Measurements from ENCODE around the gene SFI1.
"Not testable (repeated sequence)": the region's sequence is repeated elsewhere in the genome, so short reads cannot be mapped to it uniquely, and the experiment has no call there.

The SFI1 gene

DNA sequence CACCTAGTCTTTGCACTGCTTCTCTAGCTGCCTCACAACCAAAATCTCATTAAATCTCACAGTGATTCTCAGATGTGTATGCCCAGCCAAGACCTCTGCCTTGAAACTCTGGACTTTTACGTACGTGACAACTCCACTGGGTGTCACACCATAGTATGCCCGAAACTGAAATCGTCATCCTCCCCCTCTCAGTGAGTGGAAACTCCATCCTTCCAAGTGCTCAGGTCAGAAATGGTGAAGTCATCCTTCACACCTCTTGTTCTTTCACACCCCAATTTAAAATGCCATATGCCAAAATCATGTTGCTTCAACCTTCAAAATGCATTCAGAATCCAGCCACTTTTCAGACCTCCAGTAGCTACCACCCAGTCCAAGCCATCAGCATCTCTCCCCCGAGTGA lies 42.5 kb downstream of the SFI1 start:
- no peak overlapping the region for H3K27ac ChIP-seq

DNA sequence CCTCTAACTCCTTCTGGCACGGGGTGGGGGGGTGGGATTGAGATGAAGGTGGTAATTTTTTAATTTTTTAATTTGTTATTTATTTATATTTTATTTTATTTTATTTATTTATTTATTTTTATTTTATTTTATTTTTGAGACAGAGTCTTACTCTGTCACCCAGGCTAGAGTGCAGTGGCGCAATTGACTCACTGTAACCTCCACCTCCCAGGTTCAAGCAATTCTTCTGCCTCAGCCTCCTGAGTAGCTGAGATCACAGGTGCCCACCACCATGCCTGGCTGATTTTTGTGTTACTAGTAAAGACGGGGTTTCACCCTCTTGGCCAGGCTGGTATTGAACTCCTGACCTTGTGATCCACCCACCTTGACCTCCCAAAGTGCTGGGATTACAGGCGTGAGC lies 43.8 kb downstream of the SFI1 start:
- not testable (repeated sequence) for H3K27ac ChIP-seq

More for the DNA sequence above, 42.5 kb downstream of the SFI1 start:
- TF ChIP-seq, protein P1, sequence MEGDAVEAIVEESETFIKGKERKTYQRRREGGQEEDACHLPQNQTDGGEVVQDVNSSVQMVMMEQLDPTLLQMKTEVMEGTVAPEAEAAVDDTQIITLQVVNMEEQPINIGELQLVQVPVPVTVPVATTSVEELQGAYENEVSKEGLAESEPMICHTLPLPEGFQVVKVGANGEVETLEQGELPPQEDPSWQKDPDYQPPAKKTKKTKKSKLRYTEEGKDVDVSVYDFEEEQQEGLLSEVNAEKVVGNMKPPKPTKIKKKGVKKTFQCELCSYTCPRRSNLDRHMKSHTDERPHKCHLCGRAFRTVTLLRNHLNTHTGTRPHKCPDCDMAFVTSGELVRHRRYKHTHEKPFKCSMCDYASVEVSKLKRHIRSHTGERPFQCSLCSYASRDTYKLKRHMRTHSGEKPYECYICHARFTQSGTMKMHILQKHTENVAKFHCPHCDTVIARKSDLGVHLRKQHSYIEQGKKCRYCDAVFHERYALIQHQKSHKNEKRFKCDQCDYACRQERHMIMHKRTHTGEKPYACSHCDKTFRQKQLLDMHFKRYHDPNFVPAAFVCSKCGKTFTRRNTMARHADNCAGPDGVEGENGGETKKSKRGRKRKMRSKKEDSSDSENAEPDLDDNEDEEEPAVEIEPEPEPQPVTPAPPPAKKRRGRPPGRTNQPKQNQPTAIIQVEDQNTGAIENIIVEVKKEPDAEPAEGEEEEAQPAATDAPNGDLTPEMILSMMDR (conservative IDR thresholded peaks at IDR 0.05), result no peak

DNA sequence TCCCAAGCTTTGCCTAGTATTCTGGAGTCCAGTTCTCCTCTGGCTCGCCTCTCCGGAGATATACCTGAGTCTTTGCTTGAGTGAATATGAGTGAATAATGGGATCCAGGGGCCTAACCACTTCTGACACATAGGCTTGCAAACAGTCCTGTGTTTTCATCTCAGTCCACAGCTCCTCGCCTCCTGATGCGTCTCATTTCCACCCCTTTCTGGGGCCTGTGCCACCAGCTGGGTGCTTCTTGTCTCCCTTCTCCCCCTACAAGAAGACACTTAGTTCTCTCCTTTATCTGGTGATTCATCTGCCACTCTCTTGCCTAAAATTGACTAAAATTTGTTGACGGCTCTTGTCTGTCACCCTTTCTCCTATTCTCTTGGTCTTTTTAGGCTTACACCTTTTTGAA lies 44.6 kb downstream of the SFI1 start:
- no peak overlapping the region for H3K27ac ChIP-seq
- TF ChIP-seq, protein P1 (conservative IDR thresholded peaks at IDR 0.05), result no peak

DNA sequence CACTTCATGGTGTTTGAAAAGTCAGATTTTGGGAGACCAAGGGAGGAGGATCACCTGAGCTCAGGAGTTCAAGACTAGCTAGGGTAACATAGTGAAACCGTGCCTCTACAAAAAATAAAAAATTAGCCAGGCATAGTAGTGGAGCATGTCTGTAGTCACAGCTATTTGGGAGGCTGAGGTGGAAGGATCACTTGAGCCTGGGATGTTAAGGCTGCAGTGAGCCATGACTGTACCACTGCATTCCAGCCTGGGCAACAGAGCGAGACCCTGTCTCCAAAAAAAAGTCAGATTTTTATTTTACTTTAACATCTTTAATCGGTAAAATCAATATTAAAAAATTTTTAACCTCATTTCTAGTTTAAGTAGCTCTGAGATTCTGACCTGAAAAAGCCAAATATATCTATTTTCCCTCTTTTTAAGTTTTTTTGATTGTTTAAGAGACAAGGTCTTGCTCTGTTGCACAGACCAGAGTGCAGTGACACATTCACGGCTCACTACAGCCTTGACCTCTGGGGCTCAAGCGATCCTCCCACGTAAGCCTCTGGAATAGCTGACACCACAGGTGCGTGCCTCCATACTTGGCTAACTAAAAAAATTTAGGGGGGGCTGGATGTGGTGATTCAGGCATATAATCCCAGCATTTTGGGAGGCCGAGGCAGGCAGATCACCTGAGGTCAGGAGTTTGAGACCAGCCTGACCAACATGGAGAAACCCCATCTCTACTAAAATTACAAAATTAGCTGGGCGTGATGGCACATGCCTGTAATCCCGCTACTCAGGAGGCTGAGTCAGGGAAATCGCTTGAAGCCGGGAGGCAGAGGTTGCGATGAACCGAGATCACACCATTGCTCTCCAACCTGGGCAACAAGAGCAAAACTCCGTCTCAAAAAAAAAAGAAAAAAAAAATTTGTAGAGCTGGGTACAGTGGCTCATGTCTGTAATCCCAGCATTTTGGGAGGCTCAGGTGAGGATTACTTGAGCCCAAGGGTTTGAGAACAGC lies 48.4 kb downstream of the SFI1 start:
- H3K27ac ChIP-seq, result no peak overlapping the region
- TF ChIP-seq, protein P1 (conservative IDR thresholded peaks at IDR 0.05), result no peak

DNA sequence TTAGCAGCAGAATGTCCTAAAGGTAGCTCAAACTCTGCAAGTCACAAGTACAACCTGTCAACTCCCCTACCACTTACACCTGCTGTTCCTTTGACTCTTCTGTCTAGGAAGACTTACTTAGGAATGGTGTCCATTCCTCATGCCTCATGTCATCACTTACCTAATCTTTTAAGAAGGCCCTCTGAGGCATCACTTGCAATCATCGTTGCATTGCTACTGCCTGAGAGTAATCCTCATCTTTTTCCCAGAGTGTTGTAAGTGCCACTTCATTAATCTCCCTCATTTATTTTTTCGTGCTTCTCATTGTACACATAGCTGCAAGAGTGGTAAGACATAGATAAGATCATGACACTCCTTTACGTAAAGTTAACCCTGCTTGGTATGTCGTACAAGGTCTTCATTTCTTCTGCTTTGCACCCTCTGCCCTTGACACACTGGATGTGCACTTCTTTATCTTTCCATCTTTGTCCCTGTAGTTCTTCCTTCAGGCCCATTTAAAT lies 54.6 kb downstream of the SFI1 start:
- H3K27ac ChIP-seq, result no peak overlapping the region
- TF ChIP-seq, protein P1 (conservative IDR thresholded peaks at IDR 0.05), result no peak

DNA sequence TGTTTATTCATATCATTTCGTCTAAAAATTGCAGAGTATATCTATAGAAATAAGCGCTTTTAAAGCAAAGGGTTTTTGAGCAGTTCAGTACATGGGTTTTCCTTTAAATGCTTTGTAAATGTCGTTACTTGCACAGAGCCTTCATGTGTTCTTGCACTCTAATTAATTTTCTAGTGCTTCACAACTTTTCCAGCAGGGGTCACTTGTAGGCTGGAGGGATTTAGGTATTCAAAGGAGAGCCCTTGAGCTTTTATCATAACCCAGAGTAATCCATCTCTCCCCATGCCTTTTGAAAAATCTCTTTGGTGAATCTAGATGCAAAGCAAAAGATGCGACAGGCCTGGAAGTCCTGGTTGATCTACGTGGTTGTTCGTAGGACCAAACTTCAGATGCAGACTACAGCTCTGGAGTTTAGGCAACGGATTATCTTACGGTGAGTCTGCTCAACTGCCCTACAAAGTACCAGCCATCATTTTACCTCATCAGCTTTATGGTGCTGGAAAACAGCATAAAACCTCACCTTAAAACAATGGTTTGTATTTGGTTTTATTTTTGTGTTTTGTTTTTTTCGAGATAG lies 60.4 kb downstream of the SFI1 start:
- H3K27ac ChIP-seq, result no peak overlapping the region
- TF ChIP-seq, protein P1 (conservative IDR thresholded peaks at IDR 0.05), result peak; percentile 71

DNA sequence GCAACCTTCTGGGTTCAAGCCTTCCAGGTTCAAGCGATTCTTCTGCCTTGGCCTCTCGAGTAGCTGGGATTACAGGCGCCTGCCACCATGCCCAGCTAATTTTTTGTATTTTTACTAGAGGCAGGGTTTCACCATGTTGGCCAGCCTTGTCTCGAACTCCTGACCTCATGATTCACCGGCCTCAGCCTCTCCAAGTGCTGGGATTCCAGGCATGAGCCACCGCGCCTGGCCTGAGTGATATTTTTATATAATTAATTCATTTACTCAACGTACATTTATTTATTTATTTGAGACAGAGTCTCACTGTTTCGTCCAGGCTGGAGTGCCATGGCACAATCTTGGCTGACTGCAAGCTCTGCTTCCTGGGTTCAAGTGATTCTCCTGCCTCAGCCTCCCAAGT lies 62.2 kb downstream of the SFI1 start:
- H3K27ac ChIP-seq, result not testable (repeated sequence)

DNA sequence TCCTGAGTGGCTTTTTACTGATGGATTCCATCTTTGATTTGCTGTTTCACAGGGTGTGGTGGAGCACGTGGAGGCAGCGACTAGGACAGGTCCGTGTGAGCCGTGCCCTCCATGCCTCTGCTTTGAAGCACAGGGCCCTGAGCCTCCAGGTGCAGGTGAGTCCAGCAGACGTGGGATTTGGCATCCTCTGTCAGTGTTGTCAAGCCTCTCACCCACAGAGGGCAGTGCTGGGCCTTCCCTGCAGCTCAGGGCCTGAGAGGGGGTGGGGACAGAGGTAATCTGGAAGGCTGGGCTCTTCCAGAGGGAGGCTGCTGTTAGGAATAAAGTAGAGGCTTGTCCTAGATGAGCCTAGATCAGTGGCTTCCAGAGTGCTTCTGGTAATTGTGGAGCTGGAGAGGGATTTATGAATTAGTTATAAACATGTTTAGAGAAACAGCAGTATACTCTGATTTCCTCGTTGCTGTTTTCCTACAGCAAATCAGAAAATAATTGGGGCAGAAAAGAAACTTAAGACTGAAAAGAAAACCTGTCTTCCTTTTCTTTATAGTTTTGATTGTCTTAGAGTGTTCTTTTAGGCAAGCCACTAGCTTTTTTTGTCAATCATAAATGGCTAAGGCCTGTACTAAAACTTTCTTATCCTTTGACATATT lies 65.0 kb downstream of the SFI1 start:
- peak overlapping the region; percentile 43 for H3K27ac ChIP-seq
- TF ChIP-seq, protein P1 (conservative IDR thresholded peaks at IDR 0.05), result peak; percentile 94
